NCI-H1092 (cell line): ENCODE results near the gene GATAD2A.
"Not testable (repeated sequence)": the region's sequence is repeated elsewhere in the genome, so short reads cannot be mapped to it uniquely, and the experiment has no call there.

Experiments used
- DNase-seq: peaks from one replicate; lab custom pipeline; 2025; lab: John Stamatoyannopoulos, UW

GATAD2A gene

DNA sequence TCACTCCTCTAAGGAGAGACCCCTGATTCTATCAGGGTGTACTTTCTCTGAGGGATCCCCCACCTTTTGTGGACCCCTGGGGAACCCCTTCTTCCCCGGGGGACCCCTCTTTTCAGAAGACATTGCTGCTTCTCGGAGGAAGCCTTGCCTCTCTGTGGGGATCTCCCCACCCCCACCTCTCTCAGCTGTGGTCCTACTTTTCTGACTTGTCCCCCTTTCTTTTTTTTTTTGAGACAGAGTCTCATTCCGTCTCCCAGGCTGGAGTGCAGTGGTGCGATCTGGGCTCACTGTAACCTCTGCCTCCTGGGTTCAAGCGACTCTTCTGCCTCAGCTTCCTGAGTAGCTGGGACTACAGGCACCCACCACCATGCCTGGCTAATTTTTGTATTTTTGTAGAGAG is 18.4 kb upstream of the GATAD2A start:
- no peak for DNase-seq

DNA sequence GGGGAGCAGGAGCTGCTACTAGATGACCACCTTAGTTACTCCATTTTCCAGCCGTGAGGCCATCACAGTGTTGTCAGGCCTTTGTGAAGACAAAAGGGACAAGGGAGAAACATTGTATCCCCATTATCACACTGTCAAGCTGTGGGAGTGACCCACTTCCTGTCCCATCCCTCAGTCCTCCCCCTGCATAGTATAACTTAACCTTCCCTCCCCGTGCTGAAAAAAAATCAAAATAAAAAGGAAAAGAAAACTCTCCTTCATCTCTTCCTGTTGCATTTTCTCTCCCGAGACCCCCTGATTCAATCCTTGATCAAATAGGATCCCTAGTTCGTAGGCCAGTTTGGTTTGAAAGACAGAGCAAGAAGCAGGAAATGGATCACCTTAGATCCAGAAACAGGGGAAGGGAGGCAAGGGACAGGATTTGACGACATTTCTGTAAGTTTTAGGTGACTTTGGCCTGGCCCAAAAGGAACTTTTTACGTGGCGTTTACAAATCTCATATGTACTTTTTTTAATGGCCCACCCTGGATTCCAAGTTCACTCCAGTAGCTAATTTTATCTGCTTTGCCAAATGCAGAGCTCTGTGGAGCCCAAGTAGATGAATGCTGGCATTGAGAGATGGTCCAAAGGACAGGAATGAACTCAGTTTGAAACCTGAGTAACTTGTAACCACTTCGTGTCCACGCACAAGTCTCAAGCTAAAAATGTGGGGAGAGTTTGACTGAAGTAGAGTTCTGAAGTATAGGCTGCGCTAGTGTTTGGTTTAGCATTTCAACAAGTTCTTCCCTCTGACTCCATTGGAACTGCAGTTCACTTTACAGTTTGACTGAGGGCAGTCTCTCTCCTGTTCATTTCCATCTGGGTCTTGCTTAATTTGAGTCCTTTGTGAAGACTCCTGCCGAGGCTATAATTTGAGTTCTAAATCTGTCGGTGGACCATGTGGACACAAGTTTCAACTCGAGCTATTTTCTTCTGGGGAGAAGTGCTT is 16.6 kb upstream of the GATAD2A start:
- DNase-seq: no peak

DNA sequence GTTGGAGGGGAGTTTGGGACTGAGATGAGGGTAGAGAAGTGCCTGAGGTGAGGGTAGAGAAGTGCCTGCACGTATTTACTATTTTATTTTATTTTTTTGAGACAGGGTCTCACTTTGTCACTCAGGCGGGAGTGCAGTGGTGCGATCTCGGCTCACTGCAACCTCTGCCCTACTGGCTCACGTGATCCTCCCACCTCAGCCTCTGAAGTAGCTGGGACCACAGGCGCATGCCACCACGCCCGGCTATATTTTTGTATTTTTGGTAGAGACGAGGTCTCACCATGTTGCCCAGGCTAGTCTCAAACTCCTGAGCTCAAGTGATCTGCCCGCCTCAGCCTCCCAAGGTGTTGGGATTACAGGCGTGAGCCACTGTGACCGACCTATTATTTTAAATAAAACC is 15.8 kb upstream of the GATAD2A start:
- not testable (repeated sequence) for DNase-seq

GRCh38 chr19:19394333-19394732 is 11.1 kb upstream of the GATAD2A start:
- DNase-seq: not testable (repeated sequence)

DNA sequence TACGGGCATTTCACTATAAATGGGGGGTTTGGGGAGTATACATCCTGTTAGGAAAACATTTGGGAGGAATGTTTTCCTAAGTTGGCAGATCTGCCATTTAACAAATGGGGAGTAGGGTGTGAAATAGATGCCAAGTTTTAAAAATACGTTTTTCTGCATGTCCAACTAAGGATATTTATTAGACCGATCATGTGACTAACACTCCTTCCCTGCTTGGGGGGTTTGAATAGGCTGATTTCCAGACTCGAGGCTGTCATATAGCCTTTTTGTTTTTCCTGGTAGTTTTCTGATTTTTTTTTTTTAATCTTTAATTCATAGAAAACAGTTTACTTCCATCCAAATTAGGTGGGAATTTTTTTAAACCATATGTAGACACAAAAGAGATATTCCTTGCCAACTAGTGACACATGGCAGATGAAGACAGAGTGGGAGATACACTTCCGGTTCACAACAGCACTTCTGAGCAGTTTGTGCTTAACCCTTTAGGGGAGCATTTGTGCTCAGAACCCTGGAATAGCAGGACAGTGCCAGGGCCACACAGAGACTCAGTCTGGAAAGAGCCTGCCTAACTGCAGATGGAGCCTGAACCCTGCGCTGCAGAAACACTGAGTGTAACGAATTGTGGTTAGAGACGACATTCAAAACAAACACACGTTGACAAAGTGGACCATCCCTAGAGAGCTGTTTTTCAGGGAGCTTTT is 5.6 kb upstream of the GATAD2A start:
- no peak for DNase-seq

DNA sequence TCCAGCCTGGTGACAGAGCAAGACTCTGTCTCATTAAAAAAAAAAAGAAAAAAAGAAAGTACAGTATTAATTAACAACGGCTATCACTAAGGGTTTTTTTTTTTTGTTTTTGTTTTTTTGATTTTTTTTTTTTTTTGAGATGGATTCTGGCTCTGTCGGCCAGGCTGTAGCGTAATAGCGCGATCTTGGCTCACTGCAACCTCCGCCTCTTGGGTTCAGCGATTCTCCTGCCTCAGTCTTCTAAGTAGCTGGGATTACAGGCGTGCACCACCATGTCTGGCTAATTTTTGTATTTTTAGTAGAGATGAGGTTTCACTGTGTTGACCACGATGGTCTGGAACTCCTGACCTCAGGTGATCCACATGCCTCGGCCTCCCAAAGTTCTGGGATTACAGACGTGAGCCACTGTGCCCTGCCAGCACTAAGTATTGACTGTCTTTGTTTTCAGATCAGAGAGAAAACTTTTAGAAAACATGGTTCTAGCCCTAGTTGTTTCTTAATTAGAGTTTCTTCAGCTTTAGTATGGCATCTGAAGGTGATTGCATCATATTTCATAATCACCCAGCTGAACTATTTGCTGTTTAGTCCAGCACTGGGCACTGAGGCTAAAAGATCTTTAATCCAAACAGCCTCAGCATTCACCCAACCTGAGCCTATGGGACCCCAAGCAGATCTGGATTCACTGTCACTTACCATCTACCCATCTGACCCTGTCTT is 2.7 kb upstream of the GATAD2A start:
- DNase-seq: no peak

DNA sequence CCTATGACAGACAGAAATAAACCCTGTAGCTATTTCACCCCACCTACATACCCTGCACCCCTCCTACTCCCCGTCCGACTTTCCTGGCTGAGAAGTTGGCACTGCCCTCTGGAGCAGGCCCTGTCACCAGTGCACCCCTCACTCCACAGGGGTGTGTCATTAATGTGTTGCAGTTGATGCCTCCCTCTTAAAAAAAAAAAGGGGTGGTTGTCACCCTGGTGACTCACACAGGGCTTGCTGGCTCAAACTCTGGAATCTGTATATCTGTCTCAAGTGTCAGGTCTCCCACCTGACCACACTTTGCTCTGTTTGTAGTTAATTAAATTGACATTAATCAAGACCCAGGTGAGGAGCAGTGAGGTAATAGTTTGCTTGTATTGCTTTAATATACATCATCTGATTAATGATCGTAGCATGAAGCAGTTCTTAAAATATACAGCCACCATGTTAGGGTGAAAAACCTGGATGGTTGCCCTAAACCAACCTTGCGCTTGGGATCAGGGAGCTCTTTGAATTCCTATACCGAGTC is 2.0 kb upstream of the GATAD2A start:
- no peak for DNase-seq

DNA sequence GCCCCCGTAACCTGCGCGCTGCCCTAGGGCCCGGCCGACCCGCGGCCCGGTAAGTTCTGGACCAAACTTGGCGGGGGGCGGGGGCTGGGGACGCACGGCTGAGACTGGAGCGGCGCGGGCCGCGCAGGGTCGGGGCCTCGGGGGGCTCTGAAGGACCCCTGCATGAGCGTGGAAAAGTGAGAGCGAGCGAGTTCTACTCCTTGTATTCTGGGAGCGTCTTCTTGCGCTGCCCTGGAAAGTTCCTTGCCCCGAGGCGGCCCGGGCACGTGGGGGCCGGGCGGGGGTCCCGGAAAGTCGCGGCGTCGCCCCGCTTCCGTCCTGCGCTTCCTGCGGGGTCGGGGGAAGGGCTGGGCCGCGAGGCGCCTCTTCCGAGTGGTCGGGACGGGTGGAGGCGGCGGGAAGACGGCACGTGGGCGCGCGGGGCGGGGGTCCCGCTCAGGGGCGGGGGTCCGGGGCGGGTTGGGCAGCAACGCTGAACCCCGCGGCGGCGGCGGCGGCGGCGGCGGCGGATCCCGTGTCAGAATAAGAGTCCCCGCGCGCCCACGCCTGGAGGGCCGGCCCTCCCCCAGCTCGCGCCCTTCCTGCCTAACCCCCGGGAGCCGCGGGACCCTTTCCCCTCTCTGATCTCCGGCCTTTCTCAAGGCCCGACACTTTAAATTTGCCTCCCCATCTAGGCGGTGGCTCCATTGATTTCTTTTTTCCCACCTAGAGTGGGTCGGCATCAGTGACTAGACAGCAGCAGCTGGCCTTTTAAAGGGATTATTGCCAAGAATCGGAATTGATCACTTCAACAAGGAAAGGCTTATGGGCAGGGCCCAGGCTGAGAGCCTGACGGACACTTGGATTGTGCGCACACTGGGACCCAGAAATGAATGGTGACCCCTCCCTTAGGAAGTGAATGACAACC is 749 bp downstream of the GATAD2A start:
- DNase-seq: peak; percentile 10

GRCh38 chr19:19406878-19407632 is 1.6 kb downstream of the GATAD2A start:
- DNase-seq: no peak

DNA sequence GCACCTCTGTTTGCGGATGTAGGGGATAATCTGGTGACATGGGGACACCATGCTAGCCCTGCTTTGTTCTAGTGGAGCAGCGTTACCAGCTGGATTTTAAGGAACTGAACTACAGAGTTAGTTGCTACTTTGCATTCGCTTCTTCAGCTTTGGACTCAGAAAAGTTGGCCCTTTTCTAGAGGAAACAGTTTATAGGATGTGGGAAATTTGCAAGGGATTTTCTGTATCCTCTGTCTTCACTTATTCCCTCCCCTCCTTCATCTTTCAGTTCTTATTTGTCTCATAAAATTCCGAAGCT is 2.1 kb downstream of the GATAD2A start:
- DNase-seq: no peak

DNA sequence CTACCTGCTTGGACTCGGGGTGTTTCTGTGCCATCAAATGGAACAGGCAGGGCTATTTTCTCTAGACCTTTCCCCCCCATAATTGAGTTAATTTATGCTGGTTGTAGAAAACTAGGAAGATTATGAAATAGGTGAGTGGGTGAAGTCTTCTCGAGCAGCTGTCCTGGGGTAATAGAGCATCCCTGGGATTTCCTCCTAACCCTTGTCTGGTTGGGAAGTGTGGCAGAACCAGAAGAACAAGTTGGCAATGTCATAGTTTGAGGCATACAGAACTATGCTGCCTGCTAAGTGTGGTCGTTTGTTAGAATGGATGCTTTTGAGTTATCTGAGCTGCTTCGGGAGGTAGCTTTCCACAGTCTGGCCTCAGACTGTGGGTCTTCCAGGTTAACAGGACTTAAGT is 3.7 kb downstream of the GATAD2A start:
- no peak for DNase-seq

DNA sequence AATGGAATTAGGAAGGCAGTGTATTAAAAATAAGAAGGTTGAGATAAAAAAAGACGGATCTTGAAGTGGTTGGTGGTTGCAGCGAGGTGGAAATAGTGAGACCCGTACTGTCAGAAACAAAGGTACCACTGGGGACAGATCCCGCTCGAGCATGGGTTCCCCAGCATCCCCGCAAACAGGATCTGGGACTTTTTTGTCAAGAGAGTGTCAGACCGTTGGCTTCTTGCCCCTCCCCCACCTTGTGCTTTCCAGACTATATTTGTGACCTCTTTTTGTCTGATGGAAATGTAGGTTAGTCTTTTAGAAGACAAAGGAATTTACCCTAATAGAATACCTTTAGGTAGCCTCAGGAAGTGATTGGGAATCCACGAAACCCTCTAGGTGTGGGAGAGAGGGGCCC is 4.2 kb downstream of the GATAD2A start:
- no peak for DNase-seq

GRCh38 chr19:19410553-19411550 is 5.4 kb downstream of the GATAD2A start:
- DNase-seq: no peak

- no peak for DNase-seq
Measured at GRCh38 chr19:19416280-19416679, 10.8 kb downstream of the GATAD2A start.

- no peak for DNase-seq
Measured at GRCh38 chr19:19417046-19417445, 11.6 kb downstream of the GATAD2A start.

DNA sequence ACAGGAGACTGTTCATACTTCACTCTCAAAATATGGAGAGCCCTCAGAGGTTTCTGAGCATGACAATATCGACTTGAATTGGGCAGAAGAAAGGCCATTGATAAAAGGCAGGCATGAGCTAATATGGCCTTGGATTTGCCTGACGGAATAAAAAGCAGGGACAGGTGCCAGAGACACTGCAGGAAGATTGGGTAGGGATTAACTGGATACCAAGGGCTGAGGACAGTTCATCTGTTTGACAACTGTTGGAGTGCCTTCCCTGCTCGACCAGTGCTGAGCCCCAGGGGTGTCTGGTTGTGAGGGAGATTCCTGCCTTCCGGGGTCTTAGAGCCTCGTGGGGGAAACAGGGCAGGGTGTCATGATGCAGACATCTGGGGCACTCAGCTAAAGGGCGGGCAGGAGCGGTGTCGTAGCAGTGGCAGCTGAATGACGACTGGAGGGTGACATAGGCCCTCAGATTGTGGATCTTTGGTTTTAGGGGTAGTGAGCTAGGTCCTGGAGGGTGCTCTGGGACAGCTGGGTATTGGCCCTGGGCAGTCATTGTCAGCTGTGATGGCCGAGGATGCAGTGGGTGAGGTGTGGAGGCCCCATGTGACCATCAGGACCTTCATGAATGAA is 12.3 kb downstream of the GATAD2A start:
- DNase-seq: no peak

GRCh38 chr19:19418555-19419260 is 13.2 kb downstream of the GATAD2A start:
- DNase-seq: no peak

- no peak for DNase-seq
Measured at GRCh38 chr19:19420570-19421298, 15.3 kb downstream of the GATAD2A start.
